Stomach (tissue), 9 donors: Measurements from ENCODE around the gene FAM163B. TPM values are rescaled to one million over a fixed set of nuclear protein-coding genes. Genes with fewer than 3 reads are reported as not detected.

ENCODE experiments used
- DNase-seq, 2 donors: peaks; one replicate each; pipeline versions ENCODE4 v3.0.0 to v3.0.0-alpha.2; 2013 to 2019
- H3K27ac ChIP-seq, 5 donors: fragments of 200-600 bp in 4 of 5; sonication (generic) in 4 of 5; one replicate each; pipeline ENCODE4 v1.5.1; 2013 to 2019; ENCODE audit warnings: mild to moderate bottlenecking in 1 of 5, moderate library complexity in 1 of 5
- H3K27me3 ChIP-seq, 3 donors: fragments of 200-600 bp; sonication (generic); one replicate each; pipeline ENCODE4 v1.5.1; 2017 to 2019; ENCODE audit warnings: mixed run types in 1 of 3
- H3K36me3 ChIP-seq, 4 donors: fragments of 200-600 bp; sonication (generic); 1 replicate in 3 of 4; 2 replicates in 1 of 4; pipeline ENCODE4 v1.5.1; 2016 to 2019
- H3K4me1 ChIP-seq, 4 donors: fragments of 200-600 bp; sonication (generic); one replicate each; pipeline ENCODE4 v1.5.1; 2016 to 2019
- H3K4me3 ChIP-seq, 4 donors: fragments of 200-600 bp; sonication (generic) in 3 of 4; one replicate each; pipeline ENCODE4 v1.5.1; 2016 to 2019; ENCODE audit warnings: mild to moderate bottlenecking in 1 of 4
- H3K9me3 ChIP-seq, 4 donors: fragments of 200-600 bp; sonication (generic); one replicate each; pipeline ENCODE4 v1.5.1; 2016 to 2019
- CTCF ChIP-seq, 7 experiments: fragments of 450-650 bp in 4 of 7; fragments of 200-600 bp in 3 of 7; sonication (generic) in 3 of 7; IDR thresholded peaks; one replicate each; pipeline ENCODE4 v1.5.1; 2016 to 2019; ENCODE audit warnings: antibody characterized with exemption in 7 of 7, control low read depth in 2 of 7, mild to moderate bottlenecking in 1 of 7
- EP300 ChIP-seq: sonication (generic); formaldehyde crosslinking; IDR thresholded peaks from one replicate; pipeline ENCODE4 v1.6.1; 2017; ENCODE audit warnings: antibody characterized with exemption
- POLR2A ChIP-seq, 4 donors: fragments of 450-650 bp; IDR thresholded peaks; one replicate each; pipeline ENCODE4 v1.6.1; 2016; ENCODE audit warnings: antibody characterized with exemption in 4 of 4, control low read depth in 2 of 4, mild to moderate bottlenecking in 1 of 4, moderate library complexity in 1 of 4
- POLR2AphosphoS5 ChIP-seq, 3 donors: sonication (generic); formaldehyde crosslinking; IDR thresholded peaks; one replicate each; pipeline ENCODE4 v1.6.1; 2016; ENCODE audit warnings: antibody characterized with exemption in 3 of 3
- WGBS, 5 donors: extraction: QIAGEN DNeasy Blood & Tissue Kit in 3 of 5; methylation state at CpG; one replicate each; pipeline versions ENCODE4 v1.1.5 to v1.1.7; 2013 to 2018; 5-methylcytosine and 5-hydroxymethylcytosine counted together
- intact Hi-C: fragments of 100-400 bp; cut with DNase I; formaldehyde crosslinking; loops from one replicate; pipeline ENCODE4 v1.15.1; 2023; ENCODE audit warnings: low total_unique reads
- polyA plus RNA-seq, 3 donors: library from polyadenylated mRNA; stranded (reverse); fragments of 200-250 nt; gene quantifications; one replicate each; pipeline ENCODE4 v1.2.3, GENCODE V29; 2013
- total RNA-seq, 5 donors: library from RNA; depleted of rRNA; stranded (reverse); fragments of >200 nt; gene quantifications; one replicate each; pipeline versions ENCODE4 v1.1.0 to v1.2.3, GENCODE V29; 2014 to 2016
- donor health status: healthy with polysubstance abuse.
- donor health status: Bipolar disorder and iron deficiency.
- donor health status: healthy.

Gene FAM163B
- total and polyA plus RNA-seq, 8 donors = not detected

GRCh38 chr9:133543772-133544467 is 65.3 kb downstream of the FAM163B start:
- Histone ChIP-seq H3K4me1 (peaks cover 0 to 28% (median 18%) of the 10 kb centered on the region in 4 donors), H3K27me3 (peaks cover 0 to 15% (median 0%) of the 10 kb centered on the region in 3 donors), H3K27ac (no peak overlapping the region), H3K9me3 (no peaks in the 10 kb centered on the region), H3K36me3 (peaks cover 0 to 22% (median 0%) of the 10 kb centered on the region in 4 donors), H3K4me3 (no peak overlapping the region)
- 73 to 79% (median 76%) methylated on average over 14 to 16 of the region's 16 CpGs for WGBS, 5 donors
- TF ChIP-seq POLR2A (IDR thresholded peaks at IDR 0.05) (no peak), CTCF (IDR thresholded peaks at IDR 0.05) (no peak), POLR2AphosphoS5 (IDR thresholded peaks at IDR 0.05) (no peak), EP300 (no peak)
- no peak for DNase-seq
- intact Hi-C loops = no loop called here

- Histone ChIP-seq H3K4me3 (no peak overlapping the region), H3K4me1 (peaks cover 0 to 31% (median 20%) of the 10 kb centered on the region in 4 donors), H3K27ac (no peak overlapping the region), H3K9me3 (no peaks in the 10 kb centered on the region), H3K27me3 (peaks cover 0 to 29% (median 0%) of the 10 kb centered on the region in 3 donors), H3K36me3 (peaks cover 0 to 11% (median 0%) of the 10 kb centered on the region in 4 donors)
- TF ChIP-seq POLR2A (IDR thresholded peaks at IDR 0.05) (no peak), POLR2AphosphoS5 (IDR thresholded peaks at IDR 0.05) (no peak)
- peak in 1 of 2 donors; percentile 45 for DNase-seq
- WGBS, 5 donors = 48 to 81% (median 61%) methylated on average over 9 to 13 of the region's 13 CpGs
- intact Hi-C loops = no loop called here
Observed at GRCh38 chr9:133542002-133542401, 67.2 kb downstream of the FAM163B start.

GRCh38 chr9:133540698-133541025 is 68.5 kb downstream of the FAM163B start:
- Histone ChIP-seq H3K9me3 (no peaks in the 10 kb centered on the region), H3K27ac (no peak overlapping the region), H3K36me3 (peaks cover 0 to 11% (median 0%) of the 10 kb centered on the region in 4 donors), H3K4me1 (peaks cover 0 to 36% (median 22%) of the 10 kb centered on the region in 4 donors), H3K27me3 (peaks cover 0 to 39% (median 8%) of the 10 kb centered on the region in 3 donors), H3K4me3 (no peak overlapping the region)
- WGBS, 5 donors = 74 to 83% (median 79%) methylated on average over 15 to 18 of the region's 18 CpGs
- intact Hi-C loops = no loop called here
- no peak for DNase-seq
- TF ChIP-seq EP300 = no peak
- no peak for TF ChIP-seq POLR2A (IDR thresholded peaks at IDR 0.05)
- no peak for TF ChIP-seq POLR2AphosphoS5 (IDR thresholded peaks at IDR 0.05)
- TF ChIP-seq CTCF (IDR thresholded peaks at IDR 0.05) = no peak

- Histone ChIP-seq H3K36me3 (peaks cover 0 to 11% (median 0%) of the 10 kb centered on the region in 4 donors), H3K9me3 (no peaks in the 10 kb centered on the region), H3K4me1 (peaks cover 0 to 41% (median 24%) of the 10 kb centered on the region in 4 donors), H3K4me3 (peak overlapping the region in 2 of 4 donors; percentile 15 to 38), H3K27ac (peak overlapping the region in 2 of 5 donors; percentile 28 to 51), H3K27me3 (peaks cover 0 to 45% (median 10%) of the 10 kb centered on the region in 3 donors)
- TF ChIP-seq CTCF (IDR thresholded peaks at IDR 0.05) (no peak), EP300 (no peak), POLR2AphosphoS5 (IDR thresholded peaks at IDR 0.05) (no peak), POLR2A (IDR thresholded peaks at IDR 0.05) (no peak)
- DNase-seq = no peak
- WGBS, 5 donors = 67 to 78% (median 71%) methylated on average over 21 to 22 of the region's 22 CpGs
- intact Hi-C loops = loop anchor here (10.0 kb wide), 1 partner anchor 185 kb away; no protein-coding TSS in a partner anchor
Observed at GRCh38 chr9:133539991-133540697, 69.0 kb downstream of the FAM163B start.
